Neural progenitor cell (in vitro differentiated cells): ENCODE measurements around the gene CREB3L4.

Experiments
- EZH2 ChIP-seq: fragments of 200-600 bp; sonication (generic); IDR thresholded peaks from 2 replicates; pipeline ENCODE4 v1.6.1; 2017; ENCODE audit warnings: antibody characterized with exemption, mild to moderate bottlenecking, moderate library complexity
- TF ChIP-seq, protein P1 (sequence below): fragments of 200-600 bp; sonication (generic); IDR thresholded peaks from 2 replicates; pipeline ENCODE4 v1.5.1; 2017; ENCODE audit warnings: antibody characterized with exemption, mild to moderate bottlenecking

DNA sequence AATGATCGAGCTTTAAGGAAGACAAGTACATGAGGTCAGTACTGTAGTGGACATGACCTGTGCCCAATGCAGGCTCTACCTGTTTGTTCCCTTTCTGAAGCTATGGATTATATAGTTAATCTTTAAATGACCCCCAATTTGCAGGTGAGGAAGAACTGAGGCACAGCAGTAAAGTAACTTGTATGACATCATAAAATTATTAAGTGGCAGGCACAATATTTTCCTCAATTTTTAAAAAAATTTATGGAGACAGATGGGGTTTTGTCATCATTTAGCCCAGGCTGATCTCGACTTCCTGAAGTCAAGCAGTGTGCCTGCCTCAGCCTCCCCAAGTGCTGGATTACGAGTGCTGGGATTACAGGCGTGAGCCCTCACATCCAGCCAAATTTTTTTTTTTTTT lies 41.3 kb upstream of the CREB3L4 start:
- TF ChIP-seq, protein P1, sequence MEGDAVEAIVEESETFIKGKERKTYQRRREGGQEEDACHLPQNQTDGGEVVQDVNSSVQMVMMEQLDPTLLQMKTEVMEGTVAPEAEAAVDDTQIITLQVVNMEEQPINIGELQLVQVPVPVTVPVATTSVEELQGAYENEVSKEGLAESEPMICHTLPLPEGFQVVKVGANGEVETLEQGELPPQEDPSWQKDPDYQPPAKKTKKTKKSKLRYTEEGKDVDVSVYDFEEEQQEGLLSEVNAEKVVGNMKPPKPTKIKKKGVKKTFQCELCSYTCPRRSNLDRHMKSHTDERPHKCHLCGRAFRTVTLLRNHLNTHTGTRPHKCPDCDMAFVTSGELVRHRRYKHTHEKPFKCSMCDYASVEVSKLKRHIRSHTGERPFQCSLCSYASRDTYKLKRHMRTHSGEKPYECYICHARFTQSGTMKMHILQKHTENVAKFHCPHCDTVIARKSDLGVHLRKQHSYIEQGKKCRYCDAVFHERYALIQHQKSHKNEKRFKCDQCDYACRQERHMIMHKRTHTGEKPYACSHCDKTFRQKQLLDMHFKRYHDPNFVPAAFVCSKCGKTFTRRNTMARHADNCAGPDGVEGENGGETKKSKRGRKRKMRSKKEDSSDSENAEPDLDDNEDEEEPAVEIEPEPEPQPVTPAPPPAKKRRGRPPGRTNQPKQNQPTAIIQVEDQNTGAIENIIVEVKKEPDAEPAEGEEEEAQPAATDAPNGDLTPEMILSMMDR, result no peak
- TF ChIP-seq EZH2, result no peak
